Erythroblast (primary cell): ENCODE data around the gene PDE3A.
"Not testable (repeated sequence)": the region's sequence is repeated elsewhere in the genome, so short reads cannot be mapped to it uniquely, and the experiment has no call there.

Experiments
- GATA1 ChIP-seq: IDR thresholded peaks from 2 replicates; pipeline ENCODE4 v1.6.1; 2011; ENCODE audit warnings: low read depth, mild to moderate bottlenecking, control low read depth, low read length, moderate library complexity
- POLR2A ChIP-seq: IDR thresholded peaks from 2 replicates; pipeline ENCODE4 v1.6.1; 2011; ENCODE audit warnings: mild to moderate bottlenecking, low read length

- not testable (repeated sequence) for TF ChIP-seq POLR2A, GATA1
Observed at GRCh38 chr12:20384836-20385235, 16.5 kb downstream of the PDE3A start.
